GM12892 (cell line): ENCODE data around the gene RIN1.

ENCODE experiments used
- POLR2AphosphoS5 ChIP-seq: IDR thresholded peaks from 2 replicates; pipeline ENCODE4 v1.6.1; 2011; ENCODE audit warnings: low read depth, low read length, control low read depth
- TAF1 ChIP-seq: IDR thresholded peaks from 2 replicates; pipeline ENCODE4 v1.6.1; 2011; ENCODE audit warnings: low read depth, mild to moderate bottlenecking, control low read depth, low read length, borderline replicate concordance

- TF ChIP-seq POLR2AphosphoS5 (no peak), TAF1 (no peak)
These were observed 8.8 kb downstream of the RIN1 start for GRCh38 chr11:66327171-66328030.
